CD4-positive, alpha-beta T cell treated with Interleukin-4 for 1 hour (primary cell): Measurements from ENCODE around the gene ABCC1.
"Not testable (repeated sequence)": the region's sequence is repeated elsewhere in the genome, so short reads cannot be mapped to it uniquely, and the experiment has no call there.

Experiments
- DNase-seq, 2 donors: peaks; one replicate each; pipeline ENCODE4 v3.0.0-alpha.2; 2020 to 2022

The ABCC1 gene

DNA sequence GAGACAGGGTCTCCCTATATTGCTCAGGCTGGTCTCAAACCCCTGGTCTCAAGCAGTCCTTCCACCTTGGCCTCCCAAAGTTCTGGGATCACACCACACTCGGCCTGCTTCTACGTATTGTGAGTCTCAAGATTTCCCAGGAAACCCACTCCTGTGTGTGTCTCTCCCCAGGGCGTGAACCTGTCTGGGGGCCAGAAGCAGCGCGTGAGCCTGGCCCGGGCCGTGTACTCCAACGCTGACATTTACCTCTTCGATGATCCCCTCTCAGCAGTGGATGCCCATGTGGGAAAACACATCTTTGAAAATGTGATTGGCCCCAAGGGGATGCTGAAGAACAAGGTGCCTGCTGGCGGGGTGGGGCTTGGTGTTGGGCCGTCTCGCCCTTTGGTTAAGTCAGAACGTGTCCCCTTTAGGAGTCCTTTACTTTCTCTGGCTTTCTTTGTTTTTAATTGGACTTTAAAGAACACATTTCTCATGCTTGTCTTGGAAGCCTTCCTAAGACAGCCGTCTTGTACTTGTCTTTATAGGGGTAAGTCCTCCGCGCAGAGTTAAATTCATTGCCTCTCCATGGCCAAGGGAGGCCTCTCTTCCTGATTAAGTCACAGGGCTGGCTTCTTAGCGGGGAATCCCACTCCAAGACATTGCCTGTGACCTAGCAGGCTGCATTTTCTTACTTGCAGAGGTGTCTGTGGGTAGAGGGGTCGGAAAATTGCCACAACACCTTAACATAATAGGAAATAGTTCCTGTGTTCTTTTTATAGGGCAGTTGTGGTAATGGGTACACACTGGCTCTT lies 137.4 kb downstream of the ABCC1 start:
- DNase-seq, result no peak

DNA sequence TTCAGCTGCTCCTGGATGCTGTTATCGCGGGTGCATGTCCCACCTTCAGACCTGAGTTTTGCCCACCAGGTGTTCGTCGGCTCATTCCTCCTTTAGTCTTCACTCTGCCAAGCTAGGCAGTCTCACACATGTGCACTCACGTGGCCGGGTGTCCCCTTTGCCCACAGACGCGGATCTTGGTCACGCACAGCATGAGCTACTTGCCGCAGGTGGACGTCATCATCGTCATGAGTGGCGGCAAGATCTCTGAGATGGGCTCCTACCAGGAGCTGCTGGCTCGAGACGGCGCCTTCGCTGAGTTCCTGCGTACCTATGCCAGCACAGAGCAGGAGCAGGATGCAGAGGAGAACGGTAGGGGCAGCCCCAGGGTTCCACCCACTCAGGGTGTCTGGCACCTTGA lies 140.8 kb downstream of the ABCC1 start:
- DNase-seq, result no peak

DNA sequence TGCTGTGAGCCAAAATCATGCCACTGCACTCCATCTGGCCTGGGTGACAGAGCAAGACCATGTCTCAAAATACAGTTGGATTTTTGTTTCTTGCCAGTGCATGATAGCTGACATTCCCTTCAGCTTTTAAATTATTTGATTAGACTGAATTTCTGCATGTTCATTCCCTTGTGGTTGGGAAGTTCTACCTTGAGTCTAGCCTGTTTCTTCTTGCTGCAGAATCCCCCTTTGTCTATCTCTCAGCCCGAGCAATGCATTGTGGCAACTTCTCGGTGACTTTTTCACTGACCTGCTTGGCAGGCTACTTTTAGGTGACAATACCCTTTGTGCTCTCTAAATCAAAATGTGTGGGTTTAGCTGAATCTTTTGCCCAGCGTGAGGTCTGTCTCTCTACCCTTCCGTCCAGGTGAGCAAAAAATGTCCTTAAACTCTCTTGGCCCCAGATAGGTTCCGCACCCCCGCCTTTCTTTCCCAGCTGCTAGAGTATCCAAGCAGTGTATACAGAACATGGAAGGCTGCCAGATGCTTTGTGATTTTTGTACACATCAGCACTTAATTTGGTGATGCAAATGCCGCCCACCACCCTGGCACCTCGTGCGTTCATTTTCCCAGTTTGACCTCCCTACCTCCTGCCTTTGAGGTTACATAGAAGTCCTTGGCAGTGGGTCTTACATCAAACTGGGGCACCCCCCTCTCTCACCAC lies 143.7 kb downstream of the ABCC1 start:
- no peak for DNase-seq

DNA sequence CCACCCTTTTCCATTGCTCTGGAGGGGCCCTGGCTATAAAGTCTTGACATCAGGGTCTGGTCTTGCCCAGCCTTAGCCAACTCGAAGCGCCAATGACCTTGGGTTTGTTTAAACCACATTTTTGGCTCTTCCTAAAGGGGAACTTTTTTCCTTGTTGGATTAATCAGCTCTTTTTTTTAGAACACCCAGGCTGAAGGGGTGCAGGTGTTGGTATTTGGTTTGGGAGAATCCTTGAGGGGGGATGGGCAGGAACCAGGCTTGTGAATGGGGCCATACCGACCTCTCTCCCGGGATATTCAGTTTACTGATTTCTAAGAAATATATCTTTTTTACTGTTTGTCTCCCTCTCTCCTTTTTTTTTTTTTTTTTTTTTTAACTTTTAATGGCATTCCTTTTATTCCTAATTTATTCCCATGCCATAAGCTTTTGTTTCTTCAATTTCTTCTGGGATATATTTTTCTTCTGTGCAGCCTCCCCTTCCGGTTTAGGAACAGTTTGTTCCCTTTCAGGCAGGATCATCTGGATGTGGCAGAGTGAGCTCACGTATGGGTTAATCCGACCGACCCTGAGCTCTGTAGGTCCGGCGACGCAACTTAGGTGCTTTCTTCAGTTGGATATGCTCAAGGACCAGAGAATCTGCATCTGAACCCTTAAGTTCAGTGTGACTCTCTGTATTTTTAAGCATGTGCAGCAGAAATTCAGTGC lies 144.4 kb downstream of the ABCC1 start:
- DNase-seq, result no peak

GRCh38 chr16:16095646-16096045 lies 146.2 kb downstream of the ABCC1 start:
- DNase-seq, result no peak

DNA sequence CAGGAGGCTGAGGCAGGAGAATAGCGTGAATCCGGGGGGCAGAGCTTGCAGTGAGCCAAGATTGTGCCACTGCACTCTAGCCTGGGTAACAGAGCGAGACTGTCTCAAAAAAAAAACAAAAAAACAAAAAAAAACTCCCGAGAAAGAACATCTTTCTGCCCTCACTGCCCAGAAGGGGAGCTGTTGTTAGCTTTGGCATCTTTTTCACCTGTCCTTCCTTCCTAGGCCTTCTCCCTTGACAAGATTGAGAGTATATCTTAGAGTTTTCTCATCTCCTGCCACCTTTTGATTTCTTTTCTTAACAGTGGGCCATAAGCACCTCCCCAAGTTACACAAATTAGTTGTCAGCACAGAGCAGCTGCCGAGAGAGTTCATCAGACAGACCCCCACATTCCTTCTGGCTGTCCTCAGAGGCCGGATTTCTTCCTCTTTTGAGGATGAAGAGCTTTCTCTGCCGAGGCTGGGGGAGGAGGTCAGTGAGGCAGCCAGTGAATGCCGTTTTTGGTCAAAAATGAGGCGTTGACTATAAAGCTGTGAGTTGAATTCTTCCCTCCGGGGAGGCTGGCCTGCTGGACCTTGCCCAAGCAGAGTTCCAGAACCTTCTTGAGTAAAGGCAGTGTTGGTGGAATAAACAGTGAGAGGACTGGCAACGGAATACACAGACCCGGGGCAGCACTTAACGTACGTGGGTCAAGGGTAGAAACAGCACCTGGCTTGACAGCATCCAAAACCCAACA lies 146.9 kb downstream of the ABCC1 start:
- no peak for DNase-seq

DNA sequence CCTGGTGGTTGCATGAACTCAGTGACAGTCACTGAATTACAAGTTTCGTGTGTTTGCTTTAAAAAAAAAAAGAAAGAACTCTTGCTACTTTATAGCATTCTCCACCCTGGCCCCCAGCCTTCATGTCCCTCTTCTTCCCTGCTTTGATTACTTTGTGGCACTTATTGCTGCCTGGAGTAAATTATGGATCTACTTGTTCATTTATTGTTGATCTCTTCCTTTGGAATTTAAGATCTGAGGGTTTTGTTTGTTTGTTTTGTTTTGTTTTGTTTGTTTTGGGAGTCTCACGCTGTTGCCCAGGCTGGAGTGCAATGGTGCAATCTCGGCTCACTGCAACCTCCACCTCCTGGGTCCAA lies 147.4 kb downstream of the ABCC1 start:
- DNase-seq, result no peak

- DNase-seq, result no peak
These were observed 149.9 kb downstream of the ABCC1 start for GRCh38 chr16:16099320-16099719.

GRCh38 chr16:16100631-16101030 lies 151.2 kb downstream of the ABCC1 start:
- no peak for DNase-seq

- no peak for DNase-seq
These were observed 152.2 kb downstream of the ABCC1 start for GRCh38 chr16:16101585-16101984.

GRCh38 chr16:16102738-16103137 lies 153.3 kb downstream of the ABCC1 start:
- DNase-seq, result no peak

- DNase-seq, result not testable (repeated sequence)
These were observed 154.9 kb downstream of the ABCC1 start for GRCh38 chr16:16104132-16104803.

GRCh38 chr16:16104804-16105141 lies 155.4 kb downstream of the ABCC1 start:
- DNase-seq, result not testable (repeated sequence)

GRCh38 chr16:16105646-16106045 lies 156.2 kb downstream of the ABCC1 start:
- no peak for DNase-seq

DNA sequence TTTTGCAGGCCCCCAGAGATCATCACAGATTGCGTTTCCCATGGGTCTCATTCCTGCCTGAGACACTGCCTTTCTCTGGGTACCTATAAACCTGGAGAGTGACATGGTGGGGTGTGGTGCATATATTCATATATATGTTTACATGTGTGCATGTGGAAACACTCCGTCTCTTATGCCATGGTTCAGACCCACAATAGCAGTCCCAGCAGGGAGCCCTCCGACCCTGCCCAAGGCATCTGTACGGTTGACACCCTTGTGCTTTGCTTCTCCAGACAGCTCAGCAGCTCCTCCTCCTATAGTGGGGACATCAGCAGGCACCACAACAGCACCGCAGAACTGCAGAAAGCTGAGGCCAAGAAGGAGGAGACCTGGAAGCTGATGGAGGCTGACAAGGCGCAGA lies 157.1 kb downstream of the ABCC1 start:
- no peak for DNase-seq

GRCh38 chr16:16107839-16108238 lies 158.4 kb downstream of the ABCC1 start:
- DNase-seq, result no peak

GRCh38 chr16:16108759-16109158 lies 159.3 kb downstream of the ABCC1 start:
- DNase-seq, result no peak

DNA sequence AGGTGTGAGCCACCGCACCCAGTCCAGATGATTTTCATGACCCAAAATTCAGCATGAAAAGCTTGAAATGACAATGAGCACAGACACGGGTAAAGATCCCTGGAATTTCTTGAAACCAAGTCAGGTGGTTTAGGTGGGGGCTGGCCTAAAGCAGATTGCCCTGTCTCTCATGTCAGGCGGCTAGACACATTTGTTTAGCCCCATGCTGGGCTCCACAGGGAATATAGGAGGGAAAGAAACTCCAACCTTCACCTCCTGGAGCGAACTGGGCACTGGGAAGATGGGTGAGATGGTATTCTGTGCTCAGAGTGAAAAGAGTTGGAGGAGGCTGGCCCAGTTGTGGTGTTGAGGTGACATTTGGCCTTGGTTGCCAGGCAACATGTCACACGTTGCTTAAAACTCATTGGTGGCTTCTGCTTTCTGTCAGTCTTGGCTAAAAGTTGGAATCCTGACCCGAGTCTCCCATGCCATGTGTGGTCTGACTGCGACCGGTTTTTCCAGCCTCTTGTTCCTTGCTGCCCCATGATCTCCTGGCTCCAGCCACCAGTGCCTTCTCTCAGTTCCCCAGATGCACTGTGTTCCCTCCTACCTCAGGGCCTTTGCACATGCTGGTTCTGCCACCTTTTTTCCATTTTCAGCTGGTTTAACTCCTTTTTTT lies 160.2 kb downstream of the ABCC1 start:
- DNase-seq, result no peak

- DNase-seq, result no peak
These were observed 160.7 kb downstream of the ABCC1 start for GRCh38 chr16:16110111-16110490.

DNA sequence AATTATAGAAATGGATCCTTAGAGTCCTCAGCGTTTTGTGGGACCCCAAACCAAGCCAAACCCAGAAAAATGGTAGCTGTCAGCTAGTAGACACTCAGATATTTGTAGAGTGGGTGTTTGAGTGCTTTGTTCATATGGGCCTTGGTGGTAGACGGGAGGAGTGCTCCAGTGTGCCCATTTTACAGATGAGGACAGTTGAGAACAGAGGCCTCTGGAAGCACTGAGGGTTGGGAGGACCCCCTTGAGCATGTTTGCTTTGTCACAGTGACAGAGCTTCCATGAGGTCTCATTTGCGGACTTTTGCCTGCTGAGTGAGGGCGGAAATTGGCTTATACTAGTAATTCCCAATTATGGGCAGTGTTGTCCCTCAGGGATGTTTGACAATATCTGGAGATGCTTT lies 162.2 kb downstream of the ABCC1 start:
- no peak for DNase-seq

DNA sequence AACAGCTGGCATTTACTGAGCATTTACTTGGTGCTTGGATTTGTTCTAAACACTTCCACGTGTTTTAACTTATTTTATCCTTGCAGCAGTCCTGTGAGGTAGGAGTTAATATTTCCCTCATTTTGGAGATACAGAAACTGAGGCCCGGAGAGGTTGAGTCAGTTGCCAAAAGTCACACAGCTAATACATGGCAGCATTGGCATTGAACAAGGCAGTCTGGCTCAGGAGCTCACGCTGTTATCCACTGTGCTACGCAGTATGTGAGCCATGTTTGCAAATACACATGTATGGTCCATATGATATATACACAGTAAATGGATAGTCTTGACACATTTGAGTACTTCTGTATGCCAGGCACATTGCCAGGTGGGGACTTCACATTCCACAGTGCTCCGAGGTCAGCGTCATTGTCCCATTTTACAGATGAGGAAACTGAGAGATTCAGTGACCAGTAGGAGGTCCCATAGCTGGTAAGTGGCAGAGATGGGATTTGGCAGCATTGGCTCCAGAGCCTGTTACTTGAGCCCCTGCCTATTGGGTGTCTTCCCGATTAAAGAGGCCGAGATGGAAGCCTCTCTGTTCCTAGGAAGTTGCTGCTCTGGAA lies 163.1 kb downstream of the ABCC1 start:
- no peak for DNase-seq

DNA sequence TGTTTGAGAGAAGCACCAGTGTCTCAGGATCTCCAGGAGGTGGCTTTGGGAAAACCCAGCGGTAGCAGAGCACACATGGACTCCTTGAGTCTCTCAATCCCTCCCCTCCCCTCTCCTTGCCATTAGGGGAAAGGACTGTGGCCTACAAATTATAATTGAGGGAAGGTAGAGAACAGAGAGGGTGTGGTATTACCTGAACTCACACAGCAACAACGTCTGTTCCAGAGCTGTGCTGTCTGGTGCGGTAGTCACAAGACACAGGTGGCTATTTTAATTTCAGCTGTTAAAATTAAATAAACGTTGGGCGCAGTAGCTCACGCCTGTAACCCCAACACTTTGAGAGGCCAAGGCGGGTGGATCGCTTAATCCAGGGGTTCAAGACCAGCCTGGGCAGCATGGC lies 163.7 kb downstream of the ABCC1 start:
- no peak for DNase-seq
